Kidney glomerular epithelial cell (primary cell): ENCODE data around the gene ZNF778.
A peak's percentile ranks its signal among the peaks of the same experiment; 100 is the strongest.

Source experiments
- DNase-seq: peaks from one replicate; lab custom pipeline; 2025; lab: John Stamatoyannopoulos, UW

Gene ZNF778

GRCh38 chr16:89194340-89195311 is 22.9 kb upstream of the ZNF778 start:
- no peak for DNase-seq

- DNase-seq: no peak
These were observed 21.9 kb upstream of the ZNF778 start for GRCh38 chr16:89195521-89196171.

GRCh38 chr16:89197033-89197632 is 20.4 kb upstream of the ZNF778 start:
- no peak for DNase-seq

DNA sequence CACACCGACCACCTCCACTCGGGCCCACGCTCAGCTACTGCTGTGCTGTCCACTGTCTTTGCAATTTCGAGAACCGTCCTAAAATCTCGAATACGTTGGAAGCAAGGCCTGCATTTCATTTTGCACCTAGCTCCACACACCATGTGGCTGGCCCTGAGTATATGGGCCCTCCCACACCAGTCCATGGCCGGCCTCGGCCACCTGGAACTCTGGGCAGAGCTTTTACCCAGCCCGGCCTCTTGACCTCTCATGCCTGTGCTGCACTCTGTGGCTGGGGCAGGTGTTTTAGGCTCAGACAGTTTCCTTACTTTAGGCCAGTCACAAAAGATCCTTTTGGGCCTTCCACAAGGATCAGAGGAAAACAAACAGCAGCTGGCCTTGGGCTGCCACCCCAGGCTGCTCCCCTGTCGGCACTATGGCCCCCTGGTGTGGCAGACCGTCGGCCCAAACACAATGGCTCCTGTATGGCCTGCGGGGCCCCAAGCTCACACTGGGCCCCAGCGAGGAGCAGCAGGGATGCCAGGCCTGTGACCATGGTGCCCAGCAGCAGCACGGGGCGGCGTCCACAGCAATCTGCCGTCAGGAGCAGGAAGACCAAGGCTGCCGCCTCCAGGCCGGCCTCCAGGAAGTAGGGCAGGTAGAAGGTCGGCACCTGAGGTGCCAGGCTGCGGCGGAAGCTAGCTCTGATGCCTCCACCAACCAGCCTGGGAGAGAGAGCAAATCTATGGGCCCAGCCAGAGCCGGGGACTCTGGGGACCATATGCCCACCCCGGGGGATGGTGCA is 19.7 kb upstream of the ZNF778 start:
- DNase-seq: no peak

DNA sequence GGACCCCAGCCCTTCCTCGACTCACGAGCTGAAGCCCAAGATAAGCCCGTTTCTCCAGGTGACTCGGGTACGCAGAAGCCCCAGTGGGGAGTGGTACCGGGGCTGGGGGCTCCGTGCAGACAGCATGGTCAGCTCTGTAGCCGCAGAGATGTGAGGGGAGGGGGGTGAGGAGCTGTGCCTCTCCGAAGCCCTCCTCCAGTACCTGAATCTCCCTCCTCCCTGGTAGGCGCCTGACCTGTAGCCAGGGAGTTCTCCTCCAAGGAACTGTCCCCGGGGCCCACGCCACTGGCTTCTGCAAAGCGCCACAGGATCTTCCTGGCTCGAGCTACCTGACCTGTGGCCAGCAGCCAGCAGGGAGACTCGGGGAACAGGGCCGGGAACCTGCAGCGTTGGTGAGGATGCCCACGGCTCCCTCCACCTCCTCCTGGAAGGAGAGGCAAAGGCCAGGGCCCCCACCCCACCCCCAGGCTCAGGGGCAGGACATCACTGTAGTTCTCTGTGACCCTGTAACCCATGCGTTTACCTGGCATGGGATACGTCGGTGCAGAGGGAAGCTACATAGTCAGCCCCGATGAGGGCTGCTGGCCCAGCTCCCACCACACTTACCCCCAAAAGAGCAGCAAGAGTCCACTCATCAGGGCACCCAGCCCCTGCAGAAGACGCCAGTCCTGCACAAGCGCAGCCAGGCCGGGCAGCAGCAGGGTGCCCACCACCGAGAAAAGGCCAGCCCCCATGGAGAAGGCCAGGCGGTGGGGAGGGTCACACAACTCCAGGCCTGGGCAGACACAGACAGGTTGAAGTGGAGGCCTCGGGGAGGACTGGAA is 18.9 kb upstream of the ZNF778 start:
- DNase-seq: no peak

- DNase-seq: no peak
These were observed 18.0 kb upstream of the ZNF778 start for GRCh38 chr16:89199241-89200123.

- no peak for DNase-seq
These were observed 17.2 kb upstream of the ZNF778 start, which contains the start of gene SLC22A31 for GRCh38 chr16:89200124-89200849. Gene SLC22A31 (minus strand): TSS chr16:89200537. CDS start chr16:89200501, 36 bp downstream.

GRCh38 chr16:89200850-89201411 is 16.6 kb upstream of the ZNF778 start:
- DNase-seq: no peak

DNA sequence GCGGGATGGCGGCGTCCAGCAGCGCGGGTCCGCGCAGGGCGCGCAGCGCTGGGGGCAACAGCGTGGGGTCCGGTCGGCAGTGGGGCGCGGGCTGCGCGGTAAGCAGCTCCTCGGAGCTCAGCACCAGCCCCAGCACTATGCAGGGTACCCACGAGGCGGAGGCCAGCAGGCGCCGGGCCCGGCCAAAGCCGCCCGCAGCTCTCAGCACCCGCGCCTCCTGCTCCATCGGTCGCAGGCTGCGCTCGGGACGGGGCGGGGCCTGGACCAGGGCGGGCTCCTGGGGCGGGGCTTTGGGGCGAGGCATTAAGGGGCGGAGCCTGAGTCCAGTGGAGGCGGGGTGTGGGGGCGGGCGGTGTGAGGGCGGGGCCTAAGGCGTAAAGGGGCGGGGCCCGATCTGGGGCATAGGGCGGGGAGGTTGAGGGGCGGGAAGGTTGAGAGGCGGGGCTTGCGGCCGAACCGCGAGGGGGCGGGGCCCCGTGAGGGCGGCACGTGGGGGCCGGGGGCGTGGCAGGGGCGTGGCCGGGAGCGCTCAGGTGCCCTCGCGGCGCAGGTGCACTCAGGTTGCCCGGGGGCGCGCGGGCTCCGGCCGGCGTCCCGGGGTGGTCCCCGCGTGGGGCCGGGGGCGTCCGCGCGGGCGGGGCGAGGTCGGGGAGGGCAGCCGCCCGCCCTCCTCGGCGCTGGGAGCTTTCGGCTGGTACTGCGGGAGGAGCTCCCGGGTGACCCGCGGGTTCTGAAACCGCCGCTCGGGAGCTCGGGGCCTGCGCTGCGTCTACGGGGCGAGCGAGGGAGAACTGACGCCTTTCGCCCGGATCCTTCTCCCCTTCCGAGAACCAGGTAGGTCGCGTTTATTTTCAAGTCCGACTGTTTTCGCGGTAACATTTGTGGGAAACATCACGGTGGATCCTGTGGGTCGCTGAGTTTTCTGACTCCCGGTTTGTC is 15.8 kb upstream of the ZNF778 start:
- no peak for DNase-seq

DNA sequence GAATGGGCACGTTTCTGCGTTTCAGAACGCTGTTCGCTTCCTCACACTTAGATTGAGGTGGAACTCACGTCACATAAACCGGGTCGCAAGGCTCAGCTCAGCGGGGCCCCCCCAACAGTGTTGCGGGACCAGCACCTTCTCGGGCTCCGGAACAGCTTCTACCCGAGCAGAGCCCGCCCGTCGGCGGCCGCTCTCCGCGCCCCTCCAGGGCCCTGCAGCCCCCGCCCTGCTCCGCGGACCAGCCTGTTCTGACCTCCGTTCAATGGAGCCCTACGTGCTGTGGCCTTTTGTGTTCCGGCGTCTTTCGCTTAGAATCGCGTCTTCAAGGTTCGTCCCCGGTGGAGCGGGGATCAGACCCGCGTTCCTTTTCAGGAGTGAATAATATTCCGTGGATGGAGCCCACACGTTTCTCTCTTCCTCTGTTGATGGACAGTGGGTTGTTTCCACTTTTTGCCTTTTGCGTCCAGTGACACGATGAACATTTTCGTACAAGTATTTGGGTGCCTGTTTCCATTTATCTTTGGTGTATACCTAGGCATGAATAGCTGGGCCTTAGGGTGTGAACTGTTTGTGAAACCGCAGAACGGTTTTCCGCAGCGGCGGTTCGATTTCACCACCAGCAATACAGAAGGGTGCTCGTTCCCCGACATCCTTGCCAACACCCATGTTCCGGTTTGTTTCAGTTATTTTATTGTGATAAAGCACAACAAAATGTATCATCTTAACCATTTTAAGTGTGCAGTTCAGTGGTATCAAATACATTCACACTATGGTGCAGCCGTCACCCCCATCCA is 14.9 kb upstream of the ZNF778 start:
- DNase-seq: no peak

GRCh38 chr16:89207993-89208392 is 9.5 kb upstream of the ZNF778 start:
- DNase-seq: no peak

GRCh38 chr16:89209522-89210044 is 7.9 kb upstream of the ZNF778 start:
- DNase-seq: no peak

- DNase-seq: no peak
These were observed 7.2 kb upstream of the ZNF778 start for GRCh38 chr16:89210165-89210903.

DNA sequence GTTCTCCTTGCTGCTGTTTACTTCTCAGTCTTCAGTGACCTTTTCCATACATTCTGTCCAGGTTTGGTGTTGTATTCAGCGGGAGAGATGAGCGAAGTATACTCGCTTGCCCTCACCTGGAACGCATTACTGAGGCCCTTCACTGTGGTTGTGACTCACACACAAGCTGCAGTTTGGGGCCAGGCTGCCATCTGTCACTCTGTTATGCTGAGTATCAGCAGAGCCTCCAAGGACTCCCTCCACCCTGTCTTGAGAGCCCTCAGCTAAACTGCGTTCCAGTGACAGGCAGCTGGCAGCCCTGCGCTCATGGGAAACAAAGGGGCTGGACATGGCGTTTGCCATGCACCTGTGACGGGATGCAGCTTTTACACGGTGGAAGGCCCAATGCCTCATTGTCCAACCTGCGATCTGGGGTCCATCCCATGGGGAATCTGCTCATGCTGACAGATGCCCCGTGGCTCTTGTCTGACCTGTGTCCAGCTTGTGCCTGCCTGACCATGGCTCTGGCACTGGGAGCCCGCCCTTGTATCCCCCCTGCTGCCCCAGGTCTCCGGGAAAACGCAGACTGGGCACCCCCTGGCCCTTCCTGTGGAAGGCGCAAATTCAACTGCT is 6.5 kb upstream of the ZNF778 start:
- no peak for DNase-seq

DNA sequence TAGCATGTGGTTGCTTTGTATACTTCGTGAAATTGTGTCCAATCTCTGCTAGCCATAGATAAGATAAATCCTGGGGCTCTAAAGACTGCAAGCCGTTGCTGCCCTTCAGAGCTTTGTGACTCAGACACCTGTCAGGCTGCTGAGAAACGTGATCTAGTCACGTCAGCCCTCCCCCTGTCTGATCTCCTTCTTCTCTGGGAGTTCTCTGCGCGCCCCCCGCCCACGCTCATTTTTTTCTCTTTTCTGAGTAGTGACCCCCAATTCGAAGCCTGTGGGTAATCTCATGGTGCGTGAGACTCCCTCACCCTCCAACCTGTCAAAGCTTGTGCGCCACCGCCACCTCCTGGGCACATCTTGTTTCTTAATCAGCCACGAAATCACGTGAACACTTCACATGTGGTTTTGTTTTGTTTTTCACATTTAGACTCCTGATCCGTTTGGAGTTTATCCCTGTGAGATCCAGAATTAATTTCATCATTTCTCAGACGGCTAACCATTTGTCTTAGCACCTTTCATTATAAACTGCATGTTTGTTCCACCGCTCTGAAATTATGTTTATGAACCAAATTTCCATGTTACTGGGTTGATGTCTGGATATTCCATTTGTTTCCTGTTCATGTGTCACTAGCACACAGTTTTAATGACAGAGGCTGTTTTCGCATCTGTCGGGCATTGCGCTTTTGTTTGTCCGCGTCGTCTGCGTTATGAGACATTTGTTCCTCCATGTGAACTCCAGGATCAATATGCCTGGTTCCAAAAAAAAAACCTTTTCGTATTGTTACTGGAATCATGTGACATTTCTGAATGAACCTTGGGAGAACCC is 977 bp upstream of the ZNF778 start:
- peak; percentile 63 for DNase-seq
